HepG2 (cell line): ENCODE results near the gene LYST. TPM values are rescaled to one million over a fixed set of nuclear protein-coding genes. Genes with fewer than 3 reads are reported as not detected.

ENCODE experiments used
- AGO2 ChIP-seq: fragments of 200-400 bp; formaldehyde crosslinking; optimal IDR thresholded peaks from 2 replicates; pipeline ENCODE3; 2017; ENCODE audit warnings: mild to moderate bottlenecking, low read depth, low read length, moderate library complexity
- ATF5 ChIP-seq: sonication (generic); formaldehyde crosslinking; IDR thresholded peaks from 2 replicates; pipeline ENCODE4 v1.4.0; 2020; ENCODE audit warnings: mild to moderate bottlenecking, low read depth, missing genetic modification reagents
- DNMT1 ChIP-seq: sonication (generic); formaldehyde crosslinking; IDR thresholded peaks from 2 replicates; pipeline ENCODE4 v1.5.1; 2020; ENCODE audit warnings: mild to moderate bottlenecking, missing genetic modification reagents
- DPF2 ChIP-seq: sonication (generic); formaldehyde crosslinking; IDR thresholded peaks from 2 replicates; pipeline ENCODE4 v1.4.0; 2020; ENCODE audit warnings: mild to moderate bottlenecking, low read depth, missing genetic modification reagents, borderline replicate concordance
- ETV6 ChIP-seq: sonication (generic); formaldehyde crosslinking; conservative IDR thresholded peaks from 2 replicates; pipeline ENCODE4 v1.4.0; 2020; ENCODE audit warnings: missing genetic modification reagents
- FOSL2 ChIP-seq: sonication (generic); formaldehyde crosslinking; IDR thresholded peaks from 2 replicates; pipeline ENCODE4 v1.4.0; 2020; ENCODE audit warnings: missing genetic modification reagents
- ISX ChIP-seq: sonication (generic); formaldehyde crosslinking; conservative IDR thresholded peaks from 2 replicates; pipeline ENCODE4 v1.5.0; 2020; ENCODE audit warnings: missing genetic modification reagents
- KLF15 ChIP-seq: sonication (generic); formaldehyde crosslinking; IDR thresholded peaks from 2 replicates; pipeline ENCODE4 v1.8.1; 2023; ENCODE audit warnings: borderline replicate concordance, mild to moderate bottlenecking, inconsistent platforms, missing genetic modification reagents, mixed read lengths
- KLF9 ChIP-seq: IDR thresholded peaks from 2 replicates; pipeline ENCODE4 v1.6.1; 2016; ENCODE audit warnings: low read depth
- MED13 ChIP-seq: sonication (generic); formaldehyde crosslinking; IDR thresholded peaks from 2 replicates; pipeline ENCODE4 v1.5.0; 2020; ENCODE audit warnings: missing genetic modification reagents
- NFYB ChIP-seq: sonication (generic); formaldehyde crosslinking; IDR thresholded peaks from 2 replicates; pipeline ENCODE4 v1.4.0; 2020; ENCODE audit warnings: missing genetic modification reagents
- ONECUT2 ChIP-seq: sonication (generic); formaldehyde crosslinking; IDR thresholded peaks from 2 replicates; pipeline ENCODE4 v1.4.0; 2020; ENCODE audit warnings: missing genetic modification reagents
- PAX8 ChIP-seq: sonication (generic); formaldehyde crosslinking; IDR thresholded peaks from 2 replicates; pipeline ENCODE4 v1.8.0; 2022; ENCODE audit warnings: mild to moderate bottlenecking, missing genetic modification reagents, borderline replicate concordance
- PBX2 ChIP-seq: IDR thresholded peaks from 2 replicates; pipeline ENCODE4 v1.6.1; 2016; ENCODE audit warnings: control low read depth
- RARA ChIP-seq: IDR thresholded peaks from 2 replicates; pipeline ENCODE4 v1.6.1; 2016; ENCODE audit warnings: missing genetic modification reagents, missing compliant biosample characterization
- RBAK ChIP-seq: sonication (generic); formaldehyde crosslinking; IDR thresholded peaks from 2 replicates; pipeline ENCODE4 v1.5.1; 2020; ENCODE audit warnings: mild to moderate bottlenecking, missing genetic modification reagents
- RELA ChIP-seq: sonication (generic); formaldehyde crosslinking; IDR thresholded peaks from 2 replicates; pipeline ENCODE4 v1.4.0; 2020; ENCODE audit warnings: missing genetic modification reagents
- TBX2 ChIP-seq: sonication (generic); formaldehyde crosslinking; IDR thresholded peaks from 2 replicates; pipeline ENCODE4 v1.5.0; 2020; ENCODE audit warnings: missing genetic modification reagents, mild to moderate bottlenecking, borderline replicate concordance
- THAP9 ChIP-seq: sonication (generic); formaldehyde crosslinking; IDR thresholded peaks from 2 replicates; pipeline ENCODE4; 2020; ENCODE audit warnings: missing genetic modification reagents, mild to moderate bottlenecking, borderline replicate concordance
- XBP1 ChIP-seq: sonication (generic); formaldehyde crosslinking; IDR thresholded peaks from 2 replicates; pipeline ENCODE4 v1.5.0; 2020; ENCODE audit warnings: missing genetic modification reagents
- ZMYM4 ChIP-seq: sonication (generic); formaldehyde crosslinking; IDR thresholded peaks from 2 replicates; pipeline ENCODE4 v1.8.1; 2023; ENCODE audit warnings: mild to moderate bottlenecking, missing genetic modification reagents
- ZNF263 ChIP-seq: sonication (generic); formaldehyde crosslinking; IDR thresholded peaks from 2 replicates; pipeline ENCODE4 v1.4.0; 2020; ENCODE audit warnings: missing genetic modification reagents
- ZNF432 ChIP-seq: sonication (generic); formaldehyde crosslinking; IDR thresholded peaks from 2 replicates; pipeline ENCODE4 v1.5.0; 2020; ENCODE audit warnings: missing genetic modification reagents, mild to moderate bottlenecking, borderline replicate concordance
- ZNF772 ChIP-seq: sonication (generic); formaldehyde crosslinking; IDR thresholded peaks from 2 replicates; pipeline ENCODE4 v1.5.0; 2020; ENCODE audit warnings: mild to moderate bottlenecking, missing genetic modification reagents
- ZZZ3 ChIP-seq: sonication (generic); formaldehyde crosslinking; IDR thresholded peaks from 2 replicates; pipeline ENCODE4 v1.4.0; 2020; ENCODE audit warnings: missing genetic modification reagents, mild to moderate bottlenecking, borderline replicate concordance
- polyA plus RNA-seq, 8 experiments: library from polyadenylated mRNA; depleted of rRNA in 3 of 8; stranded (reverse) in 7 of 8; unstranded in 1 of 8; fragments of >200 nt; fragmentation: Illumina TruSeq in 4 of 8; extraction: Trizol in 4 of 8; gene quantifications; 2 replicates each; pipeline versions ENCODE4 v1.2.1 to v1.2.3, GENCODE V29; 2011 to 2016; ENCODE audit warnings: low read depth in 4 of 8, missing spikeins in 1 of 8, mixed read lengths in 1 of 8; ENCODE audit not compliant: insufficient read depth in 1 of 8
- total RNA-seq, 5 experiments: library from RNA; depleted of rRNA; stranded (reverse); fragments of >200 nt; fragmentation: Illumina TruSeq; extraction: Trizol; gene quantifications; 2 replicates each; pipeline ENCODE4 v1.2.3, GENCODE V29; 2016; ENCODE audit warnings: low read depth in 1 of 5

The LYST gene
- total and polyA plus RNA-seq, 2 of the 13 experiments (the other 11 are each of a cell fraction or from before 2014, with no cell fraction given), result 0.91 to 2.5 TPM

- TF ChIP-seq XBP1 (CRISPR knock-in tag) (no peak), THAP9 (peak; percentile 57; the same call in 1 of the 2 replicates), ONECUT2 (CRISPR knock-in tag) (no peak), KLF15 (CRISPR knock-in tag) (no peak), DPF2 (CRISPR knock-in tag) (no peak), PBX2 (no peak), ZNF432 (CRISPR knock-in tag) (no peak), ATF5 (CRISPR knock-in tag) (no peak), DNMT1 (CRISPR knock-in tag) (no peak), NFYB (CRISPR knock-in tag) (peak; percentile 87), TBX2 (CRISPR knock-in tag) (no peak), KLF9 (CRISPR knock-in tag) (no peak), MED13 (CRISPR knock-in tag) (0 out of 2 replicates have a peak, but pooled peaks have one; percentile 18), RBAK (CRISPR knock-in tag) (no peak), ZMYM4 (CRISPR knock-in tag) (peak; percentile 68), ZZZ3 (CRISPR knock-in tag) (no peak), PAX8 (CRISPR knock-in tag) (0 out of 2 replicates have a peak, but pooled peaks have one; percentile 73), ZNF263 (CRISPR knock-in tag) (no peak), AGO2 (no peak), FOSL2 (CRISPR knock-in tag) (0 out of 2 replicates have a peak, but pooled peaks have one; percentile 4), RELA (no peak), ZNF772 (no peak; the same call in 1 of the 2 replicates), ETV6 (CRISPR knock-in tag) (no peak), RARA (CRISPR knock-in tag) (no peak), ISX (CRISPR knock-in tag) (no peak)
Observed at GRCh38 chr1:235866913-235867845, 473 bp upstream of the LYST start (continued).
